LNCAP (cell line): Measurements from ENCODE around the gene MGLL.

Source experiments
- TF ChIP-seq, protein P1 (sequence below): fragments of 450-650 bp; IDR thresholded peaks from 2 replicates; pipeline ENCODE4 v1.5.1; 2017; ENCODE audit warnings: mild to moderate bottlenecking

Gene MGLL

DNA sequence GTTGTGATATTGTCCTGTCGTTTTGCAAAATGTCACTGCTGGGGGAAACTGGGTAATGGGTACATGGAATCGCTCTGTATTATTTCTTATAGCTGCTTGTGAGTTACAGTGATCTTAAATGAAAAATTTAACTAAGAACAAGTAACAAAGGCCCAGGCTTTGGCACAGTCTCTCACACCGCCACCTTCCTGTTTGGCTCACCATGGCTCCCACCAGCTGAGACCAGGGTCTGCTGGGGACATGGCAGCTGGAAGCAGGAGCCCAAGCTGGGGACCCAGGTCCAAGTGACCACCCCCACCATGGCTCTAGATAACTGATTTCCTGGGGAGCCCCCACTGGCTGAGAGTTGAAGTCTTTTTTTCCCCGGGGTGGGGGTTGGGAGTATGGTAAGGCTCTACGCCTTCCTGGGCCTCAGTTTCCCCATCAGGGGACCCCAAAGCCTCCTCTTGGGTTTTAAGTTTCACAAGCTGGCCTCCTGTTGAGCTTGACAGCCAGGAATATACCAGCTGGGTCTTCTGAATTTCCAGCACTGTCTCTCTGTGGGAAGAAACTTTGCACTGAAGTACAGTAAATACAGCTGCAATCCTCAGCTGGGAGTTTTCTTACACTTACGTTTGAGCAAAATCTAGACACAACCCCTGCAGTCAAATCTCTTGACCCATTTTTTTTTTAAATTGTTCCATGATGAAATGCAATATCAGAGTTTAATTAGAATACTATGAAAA is 123.5 kb downstream of the MGLL start:
- TF ChIP-seq, protein P1, sequence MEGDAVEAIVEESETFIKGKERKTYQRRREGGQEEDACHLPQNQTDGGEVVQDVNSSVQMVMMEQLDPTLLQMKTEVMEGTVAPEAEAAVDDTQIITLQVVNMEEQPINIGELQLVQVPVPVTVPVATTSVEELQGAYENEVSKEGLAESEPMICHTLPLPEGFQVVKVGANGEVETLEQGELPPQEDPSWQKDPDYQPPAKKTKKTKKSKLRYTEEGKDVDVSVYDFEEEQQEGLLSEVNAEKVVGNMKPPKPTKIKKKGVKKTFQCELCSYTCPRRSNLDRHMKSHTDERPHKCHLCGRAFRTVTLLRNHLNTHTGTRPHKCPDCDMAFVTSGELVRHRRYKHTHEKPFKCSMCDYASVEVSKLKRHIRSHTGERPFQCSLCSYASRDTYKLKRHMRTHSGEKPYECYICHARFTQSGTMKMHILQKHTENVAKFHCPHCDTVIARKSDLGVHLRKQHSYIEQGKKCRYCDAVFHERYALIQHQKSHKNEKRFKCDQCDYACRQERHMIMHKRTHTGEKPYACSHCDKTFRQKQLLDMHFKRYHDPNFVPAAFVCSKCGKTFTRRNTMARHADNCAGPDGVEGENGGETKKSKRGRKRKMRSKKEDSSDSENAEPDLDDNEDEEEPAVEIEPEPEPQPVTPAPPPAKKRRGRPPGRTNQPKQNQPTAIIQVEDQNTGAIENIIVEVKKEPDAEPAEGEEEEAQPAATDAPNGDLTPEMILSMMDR: no peak

DNA sequence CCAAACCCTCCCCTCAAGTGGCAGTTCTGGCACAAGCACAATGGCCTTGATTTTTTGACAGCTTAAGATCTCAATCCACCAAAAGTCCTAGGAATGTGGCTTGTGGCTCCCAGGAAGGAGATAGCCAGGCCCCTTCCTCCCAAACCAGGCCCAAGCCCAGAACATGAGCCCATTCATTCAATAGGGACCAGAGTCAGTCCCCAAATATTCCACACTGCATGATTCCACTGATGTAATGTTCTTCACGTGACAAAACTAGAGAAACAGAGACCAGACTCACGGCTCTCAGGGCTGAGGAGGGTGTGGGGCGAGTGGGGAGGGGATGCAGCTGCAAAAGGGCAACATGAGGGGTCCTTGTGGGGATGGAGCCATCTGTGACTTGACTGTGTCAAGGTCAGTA is 124.0 kb downstream of the MGLL start:
- TF ChIP-seq, protein P1: no peak

DNA sequence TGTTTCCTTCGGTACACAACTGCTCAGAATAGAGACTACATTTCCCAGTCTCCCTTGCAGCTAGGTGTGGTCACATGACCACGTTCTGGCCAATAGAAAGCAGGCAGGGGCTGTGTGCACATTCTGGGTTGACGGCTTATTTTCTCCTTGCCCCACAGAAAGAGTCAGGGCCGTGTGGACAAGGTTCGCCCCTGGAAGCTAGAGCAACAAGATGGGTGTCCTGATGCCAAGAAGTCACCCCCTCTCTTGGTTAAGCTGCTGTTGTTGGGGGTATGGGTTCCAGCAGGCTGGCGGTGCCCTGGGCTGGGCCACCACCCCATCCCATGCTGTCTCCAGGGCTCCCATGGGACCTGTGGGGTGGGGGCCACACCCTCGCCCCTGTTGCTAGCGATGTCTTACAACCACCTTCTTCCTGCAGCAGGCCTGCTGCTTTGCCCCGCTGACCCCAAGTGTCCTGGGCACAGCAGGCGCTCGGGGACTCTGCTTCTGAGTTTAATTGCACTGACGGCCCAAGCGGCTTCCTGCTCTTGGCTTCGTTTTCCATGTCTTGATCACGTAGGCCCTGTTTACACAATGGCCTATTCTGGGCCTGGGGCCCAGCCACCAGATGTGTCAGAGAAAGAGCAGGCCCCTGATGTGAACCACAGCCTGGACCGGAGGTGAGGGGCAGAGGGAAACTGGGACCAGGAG is 124.6 kb downstream of the MGLL start:
- TF ChIP-seq, protein P1: no peak

DNA sequence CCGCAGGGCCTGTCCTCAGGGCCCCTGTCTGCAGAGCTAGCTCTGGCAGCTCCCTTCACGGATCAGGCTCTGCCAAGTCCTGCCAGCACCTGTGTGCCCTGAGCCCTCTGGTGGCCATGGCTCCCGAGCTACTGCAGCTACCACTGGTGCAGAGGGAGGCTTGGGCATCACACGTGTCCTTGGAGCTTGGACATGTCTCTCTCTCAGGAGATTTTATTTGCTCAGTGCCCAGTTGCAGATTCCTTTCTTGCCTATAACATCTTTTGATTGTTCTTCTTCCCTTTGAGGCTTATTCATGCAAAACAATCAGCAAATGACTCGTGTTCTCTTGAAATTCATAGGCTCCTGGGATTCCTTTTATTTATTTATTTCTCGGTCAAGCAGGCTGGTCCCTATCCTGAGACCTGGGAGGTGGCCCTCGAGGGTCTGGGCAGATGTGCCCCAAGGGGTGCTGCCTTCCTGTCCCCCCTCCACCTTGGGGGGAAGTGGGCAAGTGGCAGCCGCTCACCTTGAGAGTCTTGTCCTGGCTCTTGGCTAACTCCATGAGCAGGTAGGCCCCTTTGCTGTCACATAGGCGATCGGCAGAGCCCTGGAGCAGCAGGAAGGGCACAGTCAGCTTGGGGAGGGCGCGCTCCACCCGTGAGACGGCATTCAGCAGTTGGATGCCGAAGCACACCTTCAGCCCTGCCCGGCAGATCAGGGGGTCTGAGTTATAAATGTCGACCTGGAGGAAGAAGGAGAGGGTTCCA is 127.7 kb downstream of the MGLL start:
- TF ChIP-seq, protein P1: peak; percentile 79

DNA sequence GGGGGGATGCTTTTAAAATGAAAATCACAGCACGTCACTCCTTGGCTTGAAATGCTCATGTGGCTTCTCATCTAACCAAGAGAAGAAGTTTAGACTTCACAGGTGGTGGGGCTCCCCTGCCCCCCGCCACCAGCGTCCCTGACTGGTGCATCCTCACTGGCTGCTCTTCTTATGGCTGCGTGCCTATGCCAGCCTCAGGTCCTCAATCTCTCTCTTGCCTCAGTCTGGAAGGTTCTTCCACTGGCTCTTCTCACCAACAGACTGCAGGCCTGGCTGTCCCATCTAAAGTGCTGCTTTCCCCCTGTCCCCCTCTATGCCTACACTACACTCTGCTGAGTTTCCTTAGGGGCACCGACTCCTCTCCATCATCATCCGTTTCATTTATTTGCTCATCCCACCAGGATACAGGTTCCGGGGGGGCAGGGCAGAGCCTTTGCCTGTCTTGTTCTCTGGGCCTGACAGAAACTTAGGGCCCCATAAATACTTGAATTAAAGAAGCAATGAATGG is 128.9 kb downstream of the MGLL start:
- TF ChIP-seq, protein P1: no peak

DNA sequence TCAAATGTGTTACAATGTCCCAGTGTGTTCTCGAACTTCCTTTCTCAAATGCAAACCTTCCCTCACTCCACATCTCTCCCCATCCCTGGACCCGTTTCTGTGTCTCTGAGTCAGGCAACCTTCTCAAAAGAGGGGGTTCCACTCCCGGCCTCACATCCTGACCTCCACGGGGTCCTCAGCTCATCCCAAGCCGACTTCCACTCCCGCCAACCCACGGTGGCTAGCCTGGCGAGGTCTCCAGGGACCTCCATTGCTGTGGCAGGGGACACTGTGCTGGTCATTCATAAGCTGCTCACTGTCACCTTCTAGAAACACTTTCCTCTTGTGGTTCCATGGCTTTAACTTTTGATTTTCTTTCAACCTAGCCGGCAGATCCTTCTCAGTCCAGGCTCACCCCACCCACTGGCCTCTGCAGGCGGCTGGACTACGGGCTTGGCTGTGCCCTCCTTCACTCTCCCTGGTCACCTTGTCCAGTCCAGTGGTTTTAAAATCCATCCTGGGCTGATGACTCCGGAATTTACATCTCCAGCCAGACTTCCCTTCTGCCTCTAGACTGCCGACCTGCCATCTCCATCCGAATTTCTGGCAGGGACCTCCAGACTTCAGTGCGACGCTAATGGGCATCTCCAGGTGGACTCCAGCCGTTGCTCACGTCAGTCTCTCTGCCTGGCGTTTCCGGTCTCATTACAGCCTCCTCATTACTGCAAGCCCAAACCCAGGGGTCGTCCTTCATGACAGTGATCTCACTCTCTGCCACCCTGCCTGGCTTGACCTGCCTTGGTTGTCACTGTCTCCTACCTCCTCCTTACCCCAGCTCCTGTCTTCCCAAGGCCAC is 129.6 kb downstream of the MGLL start:
- TF ChIP-seq, protein P1: no peak

DNA sequence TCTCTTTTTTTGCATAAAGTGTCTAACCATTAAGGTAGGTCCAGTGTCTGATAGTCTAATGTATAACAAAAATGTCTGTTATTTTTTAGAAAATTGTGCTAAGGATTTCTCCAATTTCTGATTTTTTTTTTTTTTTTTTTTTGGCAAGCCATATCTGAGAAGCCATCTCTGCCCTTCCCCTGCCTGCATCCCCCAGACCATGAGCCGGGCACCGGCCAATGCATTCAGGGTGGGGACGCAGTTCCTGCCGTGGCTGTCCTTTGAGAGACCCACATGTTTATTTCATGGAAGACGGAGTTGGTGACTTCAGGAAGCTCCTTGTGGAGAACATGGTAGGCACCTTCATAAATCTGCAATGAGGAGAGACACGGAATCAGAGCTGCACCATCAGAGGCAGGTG is 130.3 kb downstream of the MGLL start:
- TF ChIP-seq, protein P1: no peak
